ENCODE results near the gene PACRG.

DNA sequence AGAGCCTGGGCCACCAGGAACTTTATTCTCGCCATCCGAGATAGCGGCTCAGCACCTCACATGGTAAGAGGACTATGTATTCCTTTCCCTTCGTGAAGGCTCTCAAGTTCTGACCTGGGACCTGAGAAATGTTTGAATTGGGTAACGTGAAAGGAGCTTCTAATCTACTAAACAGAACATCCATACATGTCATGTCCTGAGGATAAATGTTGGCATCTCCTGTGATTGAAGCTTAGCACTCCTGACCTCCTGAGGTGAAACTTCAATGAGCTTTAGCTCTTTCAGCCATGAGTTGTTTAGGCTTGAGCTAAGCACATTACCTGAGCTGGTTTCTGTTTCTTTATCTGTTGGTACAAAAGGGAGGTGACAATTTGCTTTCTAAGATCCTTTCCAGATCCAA lies 280.9 kb downstream of the PACRG start:
- TF ChIP-seq YY1 (IDR thresholded peaks at IDR 0.05; ENCODE audit: insufficient read depth, insufficient read length), result no peak
- no peak for TF ChIP-seq SUZ12 (IDR thresholded peaks at IDR 0.05; ENCODE audit: extremely low read depth, insufficient read depth, insufficient read length)

All from NT2/D1 (cell line).